ENCODE measurements around the gene PID1. TPM values are rescaled to one million over a fixed set of nuclear protein-coding genes. Genes with fewer than 3 reads are reported as not detected.

PID1 gene
- polyA plus RNA-seq, 4 donors = 4.8 to 8.9 (median 7.3) TPM

DNA sequence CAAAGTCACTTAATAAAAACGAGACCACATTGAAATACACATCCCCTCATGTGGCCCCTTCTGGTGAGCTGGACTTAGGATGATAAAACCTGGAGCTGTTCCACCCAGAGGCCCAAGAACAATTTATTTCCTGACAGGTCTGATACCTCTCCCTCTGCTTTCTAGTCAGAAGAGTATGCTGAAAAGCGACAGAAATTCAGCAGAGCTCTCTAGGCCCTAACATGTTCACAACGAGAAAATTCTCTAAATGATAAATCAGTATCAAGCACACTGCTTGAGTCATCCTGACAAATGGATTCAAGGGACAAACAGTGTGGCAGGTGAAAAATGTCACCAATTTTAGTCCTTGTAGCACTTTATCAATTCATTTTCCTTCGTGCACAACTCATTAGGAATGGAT, 233.5 kb downstream of the PID1 start:
- DNase-seq (ENCODE audit: low read depth in 4 of 4, low spot score in 2 of 4) = no peak

DNA sequence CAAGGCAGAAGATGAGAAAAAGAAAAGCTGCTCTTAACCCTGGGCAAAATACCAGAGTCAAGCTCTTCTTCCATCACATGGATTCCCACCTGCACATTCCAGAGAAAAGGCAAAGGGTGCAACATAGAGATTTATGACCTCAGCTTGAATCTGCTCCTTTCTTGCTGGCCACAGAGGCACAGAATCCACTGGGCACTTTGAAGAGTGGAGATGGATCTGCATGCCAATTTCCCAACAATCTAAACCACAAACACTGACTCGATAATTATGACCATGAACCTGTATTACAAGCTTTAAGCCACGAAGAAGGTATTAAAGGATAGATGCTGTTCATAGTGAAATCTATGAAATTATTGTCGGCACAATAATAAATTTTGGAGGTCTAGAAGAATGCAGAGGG, 237.3 kb downstream of the PID1 start:
- DNase-seq (ENCODE audit: low read depth in 4 of 4, low spot score in 2 of 4) = no peak

DNA sequence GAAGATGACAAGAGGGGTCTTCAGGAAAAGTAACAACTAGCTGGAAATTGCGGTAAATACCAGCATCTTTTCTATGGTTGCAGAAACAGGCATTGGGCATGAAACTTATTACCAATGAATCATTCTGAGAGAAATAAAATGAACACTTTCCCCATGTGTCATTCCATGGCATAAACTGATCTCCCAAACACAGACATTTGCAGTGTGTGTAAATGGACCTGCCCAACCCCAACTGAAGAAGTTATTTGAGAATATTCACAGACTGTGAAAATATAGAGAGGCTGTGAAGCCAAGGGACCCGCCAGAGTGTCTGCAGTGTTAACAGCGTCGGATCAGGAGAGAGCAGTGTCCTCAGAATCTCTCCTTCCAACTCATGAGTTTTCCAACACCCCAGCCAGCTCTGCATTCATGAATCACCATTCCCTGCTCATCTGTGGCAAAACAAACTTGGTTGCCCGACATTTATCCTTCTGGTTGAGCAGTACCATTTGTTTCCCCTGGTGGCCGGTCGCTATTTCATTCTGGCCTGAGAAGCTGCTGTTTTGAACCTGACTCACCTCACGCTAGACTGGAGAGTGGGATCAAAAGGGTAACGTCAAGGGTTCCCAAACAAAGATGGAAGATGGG, 238.4 kb downstream of the PID1 start:
- no peak for DNase-seq (ENCODE audit: low read depth in 4 of 4, low spot score in 2 of 4)

DNA sequence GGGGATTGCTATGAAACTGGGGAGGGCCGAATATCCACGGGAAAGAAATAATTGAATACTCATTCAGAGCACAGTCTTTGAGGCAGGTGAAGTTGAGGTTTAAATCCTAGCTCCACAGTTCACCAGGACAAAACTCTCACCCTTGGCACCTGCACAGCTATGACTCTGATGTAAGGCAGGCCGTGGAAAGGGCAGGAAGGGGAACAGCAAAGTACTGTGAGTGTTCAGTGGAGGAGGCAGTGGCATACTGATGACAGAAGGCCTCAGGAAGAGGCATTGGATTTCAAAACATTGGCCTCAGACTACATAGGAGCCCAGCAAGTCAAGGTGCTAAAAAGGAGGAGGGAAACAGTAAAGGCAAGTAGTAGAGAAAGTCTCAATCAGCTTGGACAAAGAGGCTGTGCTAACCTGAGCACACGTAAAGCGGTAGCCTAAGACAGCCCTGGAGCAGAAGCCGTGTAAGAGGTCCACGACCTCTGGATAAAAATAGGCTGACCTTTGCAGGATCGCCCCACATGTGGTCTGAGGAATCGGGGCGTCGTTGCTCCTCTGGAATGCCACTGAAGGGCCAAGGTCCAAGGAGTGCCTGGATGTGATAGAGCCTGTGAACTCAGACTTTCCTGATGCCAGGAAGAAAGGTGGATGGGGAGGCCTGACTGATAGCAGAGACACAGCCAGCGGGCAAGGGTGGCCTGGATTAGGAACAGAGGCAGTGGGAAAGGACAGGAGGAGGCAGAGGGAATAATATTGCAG, 243.6 kb downstream of the PID1 start:
- DNase-seq (ENCODE audit: low read depth in 4 of 4, low spot score in 2 of 4) = no peak

DNA sequence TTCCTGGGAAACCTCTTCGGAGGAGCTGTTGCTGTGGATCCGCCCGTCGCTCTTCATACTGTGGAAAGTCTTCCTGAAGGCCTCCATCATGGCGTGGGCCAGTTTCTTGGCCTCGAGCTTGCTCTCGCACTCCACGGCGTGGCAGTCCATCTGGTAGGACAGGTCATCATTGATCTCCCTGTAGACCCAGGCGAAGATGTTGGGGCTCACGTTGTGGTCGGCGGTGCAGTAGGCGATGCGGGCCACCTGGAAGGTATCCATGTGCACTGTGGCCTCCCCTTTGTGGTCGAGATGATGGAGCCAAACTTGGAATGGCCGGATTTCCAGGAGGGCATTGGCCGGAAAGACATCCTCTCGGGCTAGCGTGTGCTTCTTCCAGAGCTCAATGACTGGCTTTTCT, 245.4 kb downstream of the PID1 start:
- no peak for DNase-seq (ENCODE audit: low read depth in 4 of 4, low spot score in 2 of 4)

DNA sequence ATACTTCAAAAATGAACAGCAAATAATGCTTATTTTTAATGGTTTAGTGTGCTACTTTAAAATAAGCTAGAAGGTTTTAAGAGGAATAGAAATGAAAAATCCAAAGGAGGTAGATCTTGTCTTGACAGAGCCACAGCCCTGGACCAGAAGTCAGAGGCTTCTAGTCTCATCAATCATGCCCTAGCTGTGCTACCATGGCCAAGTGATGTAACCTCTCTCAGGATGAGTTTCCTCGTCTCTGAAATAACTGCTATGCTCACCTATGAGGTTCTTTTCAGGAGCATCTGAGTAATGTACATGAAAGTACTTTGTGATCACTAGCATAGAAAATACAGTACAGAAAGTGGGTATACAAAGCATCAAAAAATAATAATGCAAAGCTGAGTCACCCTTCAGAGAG, 248.4 kb downstream of the PID1 start:
- DNase-seq (ENCODE audit: low read depth in 4 of 4, low spot score in 2 of 4) = no peak

DNA sequence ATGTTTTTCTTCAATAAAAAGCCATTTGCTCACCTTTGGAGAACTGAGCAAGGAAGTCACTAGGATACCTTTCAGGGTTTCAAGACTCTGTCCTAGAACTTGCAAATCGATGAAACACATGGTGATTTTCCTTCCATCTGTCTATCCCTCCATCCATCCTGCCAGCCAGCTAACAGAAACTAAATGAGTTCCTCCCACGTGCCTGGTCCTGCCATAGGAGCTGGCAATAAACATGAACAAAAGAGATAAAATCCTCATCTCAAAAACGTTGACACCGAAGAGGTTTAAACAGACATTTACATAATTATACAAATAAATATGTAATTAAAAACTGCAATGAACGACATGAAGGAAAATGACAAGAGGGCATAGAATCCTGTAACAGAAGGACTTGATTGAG, 249.0 kb downstream of the PID1 start:
- DNase-seq (ENCODE audit: low read depth in 4 of 4, low spot score in 2 of 4) = no peak

DNA sequence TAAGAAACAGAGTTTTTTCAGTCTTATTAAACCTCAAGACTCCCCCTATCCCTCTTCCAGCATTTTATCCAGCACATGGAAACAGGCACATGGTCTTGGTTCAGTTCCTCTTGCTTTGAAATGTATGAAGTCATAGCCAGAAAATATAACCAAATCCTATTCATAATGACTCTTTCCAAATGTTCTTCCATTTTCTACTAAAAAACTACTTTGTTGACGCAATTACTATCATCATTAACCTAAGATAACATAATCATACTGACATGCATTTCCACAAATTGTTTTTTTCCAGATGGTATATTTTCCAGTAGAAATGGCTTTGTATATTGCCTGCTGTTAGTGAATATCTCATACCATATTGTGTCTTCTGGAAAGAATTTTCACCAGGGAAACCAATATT, 261.3 kb downstream of the PID1 start:
- DNase-seq (ENCODE audit: low read depth in 4 of 4, low spot score in 2 of 4) = no peak

DNA sequence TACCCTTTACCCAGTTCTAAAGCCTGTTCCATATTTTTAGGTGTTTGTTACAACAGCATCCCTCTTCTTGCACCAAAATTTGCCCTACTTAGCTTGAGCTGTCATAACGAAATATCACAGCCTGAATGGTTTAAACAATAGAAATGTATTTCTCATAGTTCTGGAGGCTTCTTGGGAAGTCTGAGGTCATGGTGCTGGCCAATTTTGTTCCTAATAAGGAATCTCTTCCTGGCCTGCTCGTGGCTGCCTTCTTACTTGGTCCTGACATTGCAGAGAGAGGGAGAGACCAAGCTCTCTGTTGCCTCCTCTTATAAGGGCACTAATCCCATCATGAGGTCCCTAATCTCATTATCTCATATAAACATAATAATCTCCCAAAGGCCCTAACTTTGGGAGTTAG, 267.8 kb downstream of the PID1 start:
- no peak for DNase-seq (ENCODE audit: low read depth in 4 of 4, low spot score in 2 of 4)

DNA sequence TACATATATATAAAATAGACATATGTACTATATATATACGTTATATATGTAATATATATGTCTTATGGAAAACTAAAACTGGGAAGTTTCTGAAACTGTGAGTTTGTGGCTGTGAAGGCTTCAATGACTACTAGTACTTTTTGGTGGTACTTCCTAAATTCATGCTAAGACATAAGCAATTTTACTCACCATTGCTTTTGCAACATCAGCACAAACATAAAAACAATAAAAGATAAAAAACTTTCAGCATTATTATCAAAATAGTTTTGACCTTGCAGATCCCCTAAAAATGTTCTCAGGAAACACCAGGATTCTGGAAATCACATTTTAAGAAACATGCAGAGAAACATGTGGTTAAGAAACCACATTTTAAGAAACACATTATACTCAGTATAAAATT, 269.9 kb downstream of the PID1 start:
- no peak for DNase-seq (ENCODE audit: low read depth in 4 of 4, low spot score in 2 of 4)

DNA sequence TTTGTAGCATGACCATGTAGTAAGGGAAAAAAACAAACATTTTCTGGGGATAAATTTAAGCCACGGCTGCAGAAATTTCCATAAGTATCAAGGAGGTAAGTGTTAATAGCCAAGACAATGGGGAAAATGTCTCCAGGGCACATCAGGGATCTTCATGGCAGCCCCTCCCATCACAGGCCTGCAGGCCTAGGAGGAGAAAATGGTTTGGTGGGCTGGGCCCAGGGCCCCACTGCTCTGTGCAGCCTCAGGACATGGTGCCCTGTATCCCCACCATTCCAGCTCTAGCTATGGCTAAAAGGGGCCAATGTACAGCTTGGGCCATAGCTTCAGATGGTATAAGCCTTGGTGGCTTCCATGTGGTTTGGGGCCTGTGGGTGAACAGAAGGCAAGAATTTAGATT, 271.8 kb downstream of the PID1 start:
- no peak for DNase-seq (ENCODE audit: low read depth in 4 of 4, low spot score in 2 of 4)

DNA sequence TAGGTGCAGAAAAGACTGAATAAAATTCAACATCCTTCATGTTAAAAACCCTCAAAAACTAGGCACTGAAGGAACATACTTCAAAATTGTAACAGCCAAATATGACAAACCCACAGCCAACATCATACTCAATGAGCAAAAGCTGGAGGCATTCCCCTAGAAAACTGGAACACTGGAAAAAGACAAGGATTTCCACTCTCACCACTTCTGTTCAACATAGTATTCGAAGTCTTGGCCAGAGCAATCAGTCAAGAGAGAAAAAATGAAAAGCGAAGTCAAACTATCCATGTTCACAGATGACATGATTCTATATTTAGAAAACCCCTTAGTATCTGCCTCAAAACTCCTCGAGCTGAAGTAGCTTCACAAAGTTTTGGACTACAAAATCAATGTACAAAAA, 282.3 kb downstream of the PID1 start:
- DNase-seq (ENCODE audit: low read depth in 4 of 4, low spot score in 2 of 4) = no peak

DNA sequence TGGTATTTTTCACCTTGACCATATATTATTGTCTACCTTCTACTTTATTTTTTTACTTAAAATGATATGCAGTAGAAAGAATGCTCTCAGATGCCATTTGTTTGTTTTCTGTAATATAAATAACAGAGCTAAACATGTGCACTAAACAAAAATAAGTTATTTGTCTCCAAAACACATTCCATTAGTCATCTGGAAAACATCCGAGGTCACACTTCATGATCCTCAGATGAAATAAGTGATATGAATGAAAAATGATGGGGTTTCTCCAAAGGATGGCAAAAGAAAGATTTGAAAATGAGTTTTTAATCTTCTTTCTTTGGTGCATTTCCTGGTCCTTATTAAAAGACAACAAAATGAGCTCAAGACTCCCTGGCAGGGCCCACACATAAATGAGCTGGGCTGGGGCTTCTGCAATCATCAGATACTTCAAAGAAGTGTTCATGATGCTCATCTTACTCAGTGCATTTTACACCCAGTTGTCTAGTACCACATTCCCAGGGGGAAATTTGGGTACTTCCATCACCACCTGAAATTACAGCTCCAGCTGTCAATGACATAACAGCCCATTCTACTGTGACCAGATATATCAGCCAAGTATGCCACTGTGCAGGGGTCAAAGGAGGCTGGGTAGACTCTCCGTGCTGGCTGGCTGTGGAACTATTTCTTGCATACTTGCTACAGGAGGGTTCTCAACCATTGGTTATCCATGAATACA, 283.5 kb downstream of the PID1 start:
- DNase-seq (ENCODE audit: low read depth in 4 of 4, low spot score in 2 of 4) = no peak

DNA sequence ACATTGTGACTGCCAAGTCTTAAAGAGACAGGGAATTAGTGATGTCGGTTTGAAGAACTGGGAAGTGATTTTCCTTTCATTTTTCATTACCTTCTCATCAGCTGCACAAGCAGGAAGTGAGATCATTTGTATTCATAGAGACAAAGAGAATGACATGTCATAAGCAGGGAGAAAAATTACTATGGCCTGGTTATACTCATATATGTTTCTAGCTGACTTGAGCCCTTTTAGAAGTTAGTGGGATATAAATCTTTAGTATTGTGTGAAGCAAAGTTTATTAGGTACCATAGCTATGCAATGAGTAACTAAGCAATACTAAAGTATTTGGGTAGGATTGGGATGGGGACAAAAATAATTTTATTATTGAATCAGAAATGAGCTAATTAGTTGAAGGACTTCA, 284.1 kb downstream of the PID1 start:
- DNase-seq (ENCODE audit: low read depth in 4 of 4, low spot score in 2 of 4) = no peak

DNA sequence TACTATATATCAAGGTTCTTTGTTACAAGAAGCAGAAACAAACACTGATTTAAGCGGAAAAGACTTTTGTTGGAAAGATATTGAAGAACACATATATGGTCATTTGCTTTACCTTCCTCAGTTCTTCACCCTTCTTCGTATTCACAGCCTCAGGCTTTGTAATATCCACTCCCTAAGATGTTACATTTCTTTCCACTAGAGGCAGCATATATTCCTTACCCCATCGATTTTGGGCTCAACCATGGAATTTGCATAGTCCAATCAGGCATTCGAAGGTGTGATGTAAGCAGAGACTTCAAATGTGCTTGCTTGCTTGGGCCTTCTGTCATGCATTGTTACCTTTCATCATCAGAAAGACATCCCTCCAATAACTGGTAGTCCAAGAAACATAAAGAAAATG, 287.4 kb downstream of the PID1 start:
- DNase-seq (ENCODE audit: low read depth in 4 of 4, low spot score in 2 of 4) = no peak

DNA sequence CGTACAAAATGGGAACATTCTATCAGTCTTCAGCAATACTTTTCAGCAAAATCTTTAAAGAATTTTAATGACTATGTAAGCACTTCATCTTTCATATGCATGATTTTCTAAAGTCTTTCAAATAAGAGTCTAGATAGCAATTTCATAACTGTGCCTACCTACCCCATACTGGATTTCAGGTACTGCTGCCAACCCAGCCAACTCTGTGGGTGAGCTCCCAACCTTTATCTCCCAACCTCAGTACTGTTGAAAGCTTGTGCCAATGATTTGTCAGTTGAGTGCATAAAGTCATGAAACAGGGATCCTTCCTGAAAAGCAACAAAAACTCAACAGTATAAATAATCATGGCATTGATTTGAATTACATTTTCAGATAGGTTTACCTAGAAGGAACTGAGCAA, 296.9 kb downstream of the PID1 start:
- DNase-seq (ENCODE audit: low read depth in 4 of 4, low spot score in 2 of 4) = no peak
